Mammary epithelial cell (primary cell): ENCODE data around the gene ITGAD.

Source experiments
- EZH2 ChIP-seq: IDR thresholded peaks from 2 replicates; pipeline ENCODE4 v1.6.1; 2012; ENCODE audit warnings: low read length, inconsistent platforms, borderline replicate concordance
- TF ChIP-seq, protein P1 (sequence below), 2 donors: IDR thresholded peaks in 1 of 2; conservative IDR thresholded peaks in 1 of 2; 2 replicates each; pipeline ENCODE4 v1.5.1; 2011 to 2012; ENCODE audit warnings: inconsistent platforms in 2 of 2, low read length in 2 of 2, mild to moderate bottlenecking in 2 of 2, control low read depth in 1 of 2, low read depth in 1 of 2; ENCODE audit not compliant: insufficient read depth in 1 of 2; ENCODE audit errors: extremely low read depth in 1 of 2

DNA sequence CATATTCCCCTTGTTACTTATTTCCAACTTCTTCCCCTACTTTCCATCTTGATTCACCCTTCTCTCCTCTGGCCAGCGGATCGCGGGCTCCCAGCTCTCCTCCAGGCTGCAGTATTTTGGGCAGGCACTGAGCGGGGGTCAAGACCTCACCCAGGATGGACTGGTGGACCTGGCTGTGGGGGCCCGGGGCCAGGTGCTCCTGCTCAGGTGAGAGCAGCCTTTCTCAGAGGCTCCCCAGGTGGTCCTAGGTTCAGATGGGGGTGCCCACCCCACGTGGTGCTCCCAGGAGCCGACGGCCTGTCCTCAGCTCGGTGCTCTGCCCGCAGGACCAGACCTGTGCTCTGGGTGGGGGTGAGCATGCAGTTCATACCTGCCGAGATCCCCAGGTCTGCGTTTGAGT, 22.1 kb upstream of the ITGAD start:
- TF ChIP-seq, protein P1, sequence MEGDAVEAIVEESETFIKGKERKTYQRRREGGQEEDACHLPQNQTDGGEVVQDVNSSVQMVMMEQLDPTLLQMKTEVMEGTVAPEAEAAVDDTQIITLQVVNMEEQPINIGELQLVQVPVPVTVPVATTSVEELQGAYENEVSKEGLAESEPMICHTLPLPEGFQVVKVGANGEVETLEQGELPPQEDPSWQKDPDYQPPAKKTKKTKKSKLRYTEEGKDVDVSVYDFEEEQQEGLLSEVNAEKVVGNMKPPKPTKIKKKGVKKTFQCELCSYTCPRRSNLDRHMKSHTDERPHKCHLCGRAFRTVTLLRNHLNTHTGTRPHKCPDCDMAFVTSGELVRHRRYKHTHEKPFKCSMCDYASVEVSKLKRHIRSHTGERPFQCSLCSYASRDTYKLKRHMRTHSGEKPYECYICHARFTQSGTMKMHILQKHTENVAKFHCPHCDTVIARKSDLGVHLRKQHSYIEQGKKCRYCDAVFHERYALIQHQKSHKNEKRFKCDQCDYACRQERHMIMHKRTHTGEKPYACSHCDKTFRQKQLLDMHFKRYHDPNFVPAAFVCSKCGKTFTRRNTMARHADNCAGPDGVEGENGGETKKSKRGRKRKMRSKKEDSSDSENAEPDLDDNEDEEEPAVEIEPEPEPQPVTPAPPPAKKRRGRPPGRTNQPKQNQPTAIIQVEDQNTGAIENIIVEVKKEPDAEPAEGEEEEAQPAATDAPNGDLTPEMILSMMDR (conservative IDR thresholded peaks at IDR 0.05 in 1 of 2, IDR thresholded peaks at IDR 0.05 in 1 of 2; ENCODE audit: extremely low read depth in 1 of 2, insufficient read depth in 1 of 2, low read depth in 1 of 2, low read length in 2 of 2): no peak
- no peak for TF ChIP-seq EZH2
